Activated CD4-positive, alpha-beta T cell treated with anti-CD3 and anti-CD28 coated beads for 36 hours (primary cell): ENCODE results near the gene STAB2. TPM values are rescaled to one million over a fixed set of nuclear protein-coding genes. Genes with fewer than 3 reads are reported as not detected.

Experiments
- ATAC-seq: fragments of 200-7000 bp; cut with Tn5 transposase; one replicate; pipeline ENCODE4 v1.10.0; 2021; ENCODE audit warnings: mild to moderate bottlenecking, moderate library complexity
- CTCF ChIA-PET: fragments of 350-600 bp; sonication (Branson Sonifier 250); formaldehyde crosslinking; loops from one replicate; lab custom pipeline; 2021; ENCODE audit warnings: antibody characterized with exemption; lab: Charles Lee
- POLR2A ChIA-PET: fragments of 350-600 bp; sonication (Branson Sonifier 250); formaldehyde crosslinking; loops from one replicate; lab custom pipeline; 2021; ENCODE audit warnings: antibody characterized with exemption, inconsistent platforms; lab: Charles Lee
- DNase-seq: peaks from one replicate; pipeline ENCODE4 v3.0.0-alpha.2; 2020
- H3K27ac Mint-ChIP-seq: one replicate; pipeline ENCODE4 v1.8.0; 2021; ENCODE audit warnings: mixed read lengths
- H3K27me3 Mint-ChIP-seq: one replicate; pipeline ENCODE4 v1.8.0; 2021; ENCODE audit warnings: mixed read lengths
- H3K36me3 Mint-ChIP-seq: one replicate; pipeline ENCODE4 v1.8.0; 2021; ENCODE audit warnings: low read depth, mixed read lengths
- H3K4me1 Mint-ChIP-seq: one replicate; pipeline ENCODE4 v1.8.0; 2021; ENCODE audit warnings: mixed read lengths
- H3K4me3 Mint-ChIP-seq: one replicate; pipeline ENCODE4 v1.8.0; 2021; ENCODE audit warnings: mild to moderate bottlenecking, moderate library complexity, mixed read lengths
- H3K9me3 Mint-ChIP-seq: one replicate; pipeline ENCODE4 v1.8.0; 2021; ENCODE audit warnings: low read depth, mixed read lengths
- intact Hi-C, 2 experiments: fragments of 100-400 bp; cut with DNase I in 1 of 2; cut with micrococcal nuclease in 1 of 2; formaldehyde crosslinking; loops; one replicate each; pipeline versions ENCODE4 v1.14.2 to v1.15.1; 2022 to 2024; cut with DNase I, micrococcal nuclease
- total RNA-seq, 2 experiments: library from RNA; stranded (reverse); gene quantifications; one replicate each; pipeline ENCODE4 v1.2.3, GENCODE V29; 2021

STAB2 gene
- total RNA-seq, 2 experiments from 2014 or later: not detected

DNA sequence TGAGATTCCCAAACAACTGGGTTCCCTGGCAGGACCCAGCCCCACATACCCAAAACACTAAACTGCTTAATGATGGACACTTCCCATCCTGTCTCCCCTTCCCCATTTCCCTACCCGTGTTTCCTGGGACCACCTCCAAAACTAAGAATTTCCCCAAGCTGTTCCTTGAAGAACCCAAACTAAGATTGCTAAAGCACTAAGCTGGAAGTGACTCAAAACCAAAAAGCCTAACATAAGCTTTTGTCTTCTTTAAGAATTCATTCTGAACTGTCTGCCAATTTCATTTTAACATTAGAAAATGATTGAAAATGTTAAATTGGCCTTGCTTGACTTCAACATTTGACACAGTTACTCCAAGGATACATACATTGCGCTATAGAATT is 29.5 kb upstream of the STAB2 start:
- Mint-ChIP-seq H3K9me3 (no peaks in the 10 kb centered on the region), H3K4me3 (no peak overlapping the region), H3K27me3 (peaks cover 13% of the 10 kb centered on the region), H3K4me1 (no peaks in the 10 kb centered on the region), H3K27ac (no peak overlapping the region), H3K36me3 (no peaks in the 10 kb centered on the region)
- intact Hi-C loops: no loop called here
- no peak for DNase-seq
- ATAC-seq: no peak
- CTCF ChIA-PET: no interaction called here
- POLR2A ChIA-PET: no interaction called here

DNA sequence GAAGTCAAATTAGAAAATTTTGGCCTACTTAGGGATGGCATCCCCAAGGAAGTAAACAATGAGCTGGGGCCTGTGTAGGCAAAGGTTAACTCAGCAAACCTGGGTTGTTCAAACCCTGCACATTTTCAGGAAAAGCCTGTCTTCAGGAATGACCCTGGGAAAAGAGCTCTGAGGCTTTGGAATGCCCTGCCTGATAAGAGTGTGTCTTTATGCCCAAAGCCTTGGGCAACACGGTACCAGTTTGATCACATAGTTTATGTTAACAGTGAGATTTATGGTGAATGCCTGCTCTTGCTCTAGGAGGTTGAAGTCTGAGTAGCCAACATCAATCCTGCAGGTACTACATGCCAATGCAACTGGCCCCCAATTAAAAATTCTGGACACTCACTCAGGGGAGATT is 28.2 kb upstream of the STAB2 start:
- no peak for ATAC-seq
- Mint-ChIP-seq H3K36me3 (no peaks in the 10 kb centered on the region), H3K9me3 (no peaks in the 10 kb centered on the region)

GRCh38 chr12:103560604-103561101 is 26.4 kb upstream of the STAB2 start:
- no peaks in the 10 kb centered on the region for H3K36me3 Mint-ChIP-seq
- H3K4me1 Mint-ChIP-seq: no peaks in the 10 kb centered on the region
- H3K4me3 Mint-ChIP-seq: no peak overlapping the region
- intact Hi-C loops: no loop called here
- H3K27ac Mint-ChIP-seq: no peak overlapping the region
- CTCF ChIA-PET: interaction anchor here (0.7 kb wide), 2 partner anchors 13 to 61 kb away, joined by 3 read pairs; no protein-coding TSS in a partner anchor
- H3K27me3 Mint-ChIP-seq: peaks cover 4% of the 10 kb centered on the region
- ATAC-seq (peak; percentile 75), DNase-seq (no peak)
- POLR2A ChIA-PET: no interaction called here
- H3K9me3 Mint-ChIP-seq: peaks cover 6% of the 10 kb centered on the region

More for the DNA sequence above, 28.2 kb upstream of the STAB2 start:
- intact Hi-C loops: no loop called here
- H3K4me3 Mint-ChIP-seq: no peak overlapping the region
- H3K27me3 Mint-ChIP-seq: peaks cover 10% of the 10 kb centered on the region
- ChIA-PET CTCF (no interaction called here), POLR2A (no interaction called here)
- no peak overlapping the region for H3K27ac Mint-ChIP-seq
- no peak for DNase-seq
- no peaks in the 10 kb centered on the region for H3K4me1 Mint-ChIP-seq

GRCh38 chr12:103561174-103561573 is 25.9 kb upstream of the STAB2 start:
- no peak for ATAC-seq
- Mint-ChIP-seq H3K27me3 (peaks cover 4% of the 10 kb centered on the region), H3K4me3 (no peak overlapping the region), H3K9me3 (peaks cover 10% of the 10 kb centered on the region), H3K36me3 (no peaks in the 10 kb centered on the region), H3K27ac (no peak overlapping the region), H3K4me1 (no peaks in the 10 kb centered on the region)
- CTCF ChIA-PET: interaction anchor here (0.7 kb wide), 2 partner anchors 13 to 60 kb away, joined by 3 read pairs; no protein-coding TSS in a partner anchor
- DNase-seq: no peak
- POLR2A ChIA-PET: no interaction called here
- intact Hi-C loops: no loop called here

- H3K4me3 Mint-ChIP-seq: no peak overlapping the region
- H3K36me3 Mint-ChIP-seq: no peaks in the 10 kb centered on the region
- H3K4me1 Mint-ChIP-seq: no peaks in the 10 kb centered on the region
- intact Hi-C loops: no loop called here
- no peak for ATAC-seq
- H3K27ac Mint-ChIP-seq: no peak overlapping the region
- CTCF ChIA-PET: interaction anchor here (0.7 to 2.1 kb wide), 2 partner anchors 9 to 590 kb away, joined by 3 to 6 read pairs; no protein-coding TSS in a partner anchor
- H3K9me3 Mint-ChIP-seq: peaks cover 13% of the 10 kb centered on the region
- POLR2A ChIA-PET: no interaction called here
- DNase-seq: no peak
- peaks cover 26% of the 10 kb centered on the region for H3K27me3 Mint-ChIP-seq
Observed at GRCh38 chr12:103566398-103566797, 20.7 kb upstream of the STAB2 start.

DNA sequence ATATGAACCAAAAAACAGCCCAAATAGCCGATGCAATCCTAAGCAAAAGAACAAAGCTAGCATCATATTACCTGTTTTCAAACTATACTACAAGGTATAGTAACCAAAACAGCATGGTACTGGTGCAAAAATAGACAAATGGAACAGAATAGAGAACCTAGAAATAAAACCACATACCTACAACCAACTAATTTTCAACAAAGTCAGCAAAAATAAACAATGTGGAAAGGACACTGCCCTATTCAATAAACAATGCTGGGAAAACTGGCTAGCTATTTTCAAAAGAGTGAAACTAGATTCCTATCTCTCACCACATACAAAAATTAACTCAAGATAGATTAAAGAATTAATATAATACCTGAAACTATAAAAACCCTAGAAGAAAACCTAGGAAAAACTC is 17.8 kb upstream of the STAB2 start:
- Mint-ChIP-seq H3K27me3 (peaks cover 36% of the 10 kb centered on the region), H3K4me3 (no peak overlapping the region), H3K9me3 (peaks cover 13% of the 10 kb centered on the region), H3K27ac (no peak overlapping the region), H3K4me1 (no peaks in the 10 kb centered on the region), H3K36me3 (no peaks in the 10 kb centered on the region)
- CTCF ChIA-PET: no interaction called here
- DNase-seq: no peak
- intact Hi-C loops: no loop called here
- no peak for ATAC-seq
- POLR2A ChIA-PET: no interaction called here

- CTCF ChIA-PET: interaction anchor here (0.7 to 1.1 kb wide), 2 partner anchors 61 to 696 kb away, joined by 3 read pairs; no protein-coding TSS in a partner anchor
- no peak overlapping the region for H3K4me3 Mint-ChIP-seq
- H3K36me3 Mint-ChIP-seq: no peaks in the 10 kb centered on the region
- H3K27me3 Mint-ChIP-seq: peaks cover 52% of the 10 kb centered on the region
- POLR2A ChIA-PET: no interaction called here
- peaks cover 2% of the 10 kb centered on the region for H3K9me3 Mint-ChIP-seq
- no peaks in the 10 kb centered on the region for H3K4me1 Mint-ChIP-seq
- ATAC-seq: no peak
- intact Hi-C loops: loop anchor here in 1 of 2 experiments (10.0 kb wide), 1 partner anchor 64 kb away; no protein-coding TSS in a partner anchor
- DNase-seq: no peak
- no peak overlapping the region for H3K27ac Mint-ChIP-seq
Observed at GRCh38 chr12:103571286-103571685, 15.8 kb upstream of the STAB2 start.

- intact Hi-C loops: loop anchor here in 1 of 2 experiments (10.0 kb wide), 1 partner anchor 62 kb away; no protein-coding TSS in a partner anchor
- Mint-ChIP-seq H3K27ac (no peak overlapping the region), H3K9me3 (no peaks in the 10 kb centered on the region), H3K27me3 (peaks cover 54% of the 10 kb centered on the region), H3K4me1 (no peaks in the 10 kb centered on the region), H3K4me3 (no peak overlapping the region), H3K36me3 (no peaks in the 10 kb centered on the region)
- no peak for DNase-seq
- ATAC-seq: no peak
- ChIA-PET CTCF (interaction anchor here (2.1 kb wide), 1 partner anchor 60 kb away, joined by 7 read pairs; no protein-coding TSS in a partner anchor), POLR2A (no interaction called here)
Observed at GRCh38 chr12:103572312-103573045, 14.6 kb upstream of the STAB2 start.

DNA sequence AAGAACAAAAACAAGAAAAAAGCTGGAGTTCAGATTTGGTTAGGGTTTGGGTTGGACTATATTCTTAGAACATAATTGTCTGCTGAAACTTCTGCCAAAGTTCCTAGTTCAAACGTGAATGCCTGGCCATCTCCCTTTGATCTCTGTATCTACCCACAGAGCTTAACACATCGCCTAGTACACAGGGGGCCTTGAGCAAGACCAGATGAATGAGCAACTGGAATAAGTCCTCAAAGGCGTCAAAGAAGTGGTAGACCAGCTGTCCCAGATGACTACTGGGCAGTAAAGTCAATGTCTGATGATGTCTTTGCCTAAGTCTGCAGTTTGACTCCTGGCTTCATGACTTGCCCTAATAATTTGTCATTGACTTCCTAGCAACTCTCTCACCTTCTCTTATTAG is 13.9 kb upstream of the STAB2 start:
- Mint-ChIP-seq H3K4me3 (no peak overlapping the region), H3K27ac (no peak overlapping the region), H3K4me1 (no peaks in the 10 kb centered on the region), H3K36me3 (no peaks in the 10 kb centered on the region), H3K9me3 (no peaks in the 10 kb centered on the region), H3K27me3 (peaks cover 52% of the 10 kb centered on the region)
- DNase-seq (no peak), ATAC-seq (no peak)
- intact Hi-C loops: loop anchor here in 1 of 2 experiments (10.0 kb wide), 1 partner anchor 62 kb away; no protein-coding TSS in a partner anchor
- ChIA-PET POLR2A (no interaction called here), CTCF (interaction anchor here (2.1 kb wide), 1 partner anchor 59 kb away, joined by 7 read pairs; no protein-coding TSS in a partner anchor)

DNA sequence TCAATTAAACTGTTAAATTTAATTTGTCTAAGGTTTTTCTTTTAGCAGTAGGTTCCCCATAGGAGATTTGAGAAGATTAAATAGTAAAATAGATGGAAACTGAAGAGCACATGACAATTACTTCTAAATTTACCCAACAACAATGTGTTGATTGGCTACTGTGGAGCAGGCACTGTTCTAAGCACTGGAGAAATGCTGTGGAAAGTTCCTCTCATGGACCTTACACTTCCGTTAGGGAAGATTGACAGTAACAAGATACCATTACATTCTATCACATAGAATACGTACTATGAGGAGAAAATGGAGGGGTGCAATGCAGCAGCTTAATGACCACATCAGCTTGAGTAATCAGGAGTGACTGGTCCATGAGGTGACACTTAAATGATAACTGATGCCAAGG is 8.1 kb upstream of the STAB2 start:
- Mint-ChIP-seq H3K4me1 (no peaks in the 10 kb centered on the region), H3K9me3 (no peaks in the 10 kb centered on the region), H3K36me3 (no peaks in the 10 kb centered on the region), H3K27me3 (peaks cover 31% of the 10 kb centered on the region), H3K4me3 (no peak overlapping the region), H3K27ac (no peak overlapping the region)
- no peak for ATAC-seq
- ChIA-PET POLR2A (no interaction called here), CTCF (no interaction called here)
- no peak for DNase-seq
- intact Hi-C loops: loop anchor here in 1 of 2 experiments (10.0 kb wide), 1 partner anchor 56 kb away; no protein-coding TSS in a partner anchor

DNA sequence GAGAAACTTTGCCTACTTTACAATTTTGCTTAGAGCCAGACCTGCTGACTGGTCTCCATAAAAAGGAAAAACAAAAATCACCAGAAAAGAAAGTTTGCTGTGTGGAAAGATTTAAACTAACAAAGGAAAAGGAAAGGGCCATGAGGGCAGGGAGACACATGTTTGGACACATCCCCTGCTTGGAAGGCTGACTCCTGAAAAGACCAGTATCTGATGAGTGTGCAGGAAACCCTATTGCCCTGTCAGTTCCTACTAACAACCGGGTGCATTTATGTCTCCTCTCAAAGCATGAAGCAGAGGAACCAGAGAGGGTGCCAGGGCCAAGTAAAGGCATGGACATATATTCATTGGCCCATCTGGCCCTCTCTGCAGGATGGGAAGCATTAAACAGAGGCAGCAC is 7.0 kb upstream of the STAB2 start:
- ChIA-PET CTCF (no interaction called here), POLR2A (no interaction called here)
- Mint-ChIP-seq H3K36me3 (no peaks in the 10 kb centered on the region), H3K27me3 (peaks cover 31% of the 10 kb centered on the region), H3K4me1 (no peaks in the 10 kb centered on the region), H3K4me3 (no peak overlapping the region), H3K9me3 (no peaks in the 10 kb centered on the region), H3K27ac (no peak overlapping the region)
- no peak for ATAC-seq
- DNase-seq: no peak
- intact Hi-C loops: no loop called here

GRCh38 chr12:103583008-103583407 is 4.1 kb upstream of the STAB2 start:
- POLR2A ChIA-PET: no interaction called here
- no peak overlapping the region for H3K4me3 Mint-ChIP-seq
- CTCF ChIA-PET: interaction anchor here (0.7 to 1.0 kb wide), 2 partner anchors 198 to 1167 kb away, joined by 3 read pairs; no protein-coding TSS in a partner anchor
- H3K27ac Mint-ChIP-seq: no peak overlapping the region
- H3K27me3 Mint-ChIP-seq: peaks cover 19% of the 10 kb centered on the region
- no peaks in the 10 kb centered on the region for H3K4me1 Mint-ChIP-seq
- DNase-seq: no peak
- no peaks in the 10 kb centered on the region for H3K9me3 Mint-ChIP-seq
- no peaks in the 10 kb centered on the region for H3K36me3 Mint-ChIP-seq
- ATAC-seq: no peak
- intact Hi-C loops: no loop called here
